Cardiac muscle cell (in vitro differentiated cells and primary cell): ENCODE results near the gene ALPK3. TPM values are rescaled to one million over a fixed set of nuclear protein-coding genes. Genes with fewer than 3 reads are reported as not detected.

ENCODE experiments used
- DNase-seq, 2 donors: peaks; one replicate each; pipeline versions ENCODE4 v3.0.0 to v3.0.0-alpha.2; 2010 to 2017; ENCODE audit warnings: low read depth in 1 of 2, low spot score in 1 of 2
- H3K27ac ChIP-seq: fragments of 200-600 bp; sonication (generic); 2 replicates; pipeline ENCODE4 v1.5.1; 2016
- H3K27me3 ChIP-seq: fragments of 200-600 bp; sonication (generic); 2 replicates; pipeline ENCODE4 v1.6.0; 2016; ENCODE audit warnings: control low read depth
- H3K36me3 ChIP-seq: fragments of 200-600 bp; sonication (generic); 2 replicates; pipeline ENCODE4 v1.5.1; 2016; ENCODE audit warnings: control low read depth
- H3K4me1 ChIP-seq: fragments of 200-600 bp; sonication (generic); 2 replicates; pipeline ENCODE4 v1.8.1; 2017; ENCODE audit warnings: low read depth, mild to moderate bottlenecking, mixed run types
- H3K4me3 ChIP-seq: fragments of 200-600 bp; sonication (generic); 2 replicates; pipeline ENCODE4 v1.5.1; 2016; ENCODE audit warnings: mild to moderate bottlenecking
- H3K9me3 ChIP-seq: fragments of 200-600 bp; sonication (generic); 2 replicates; pipeline ENCODE4 v1.5.1; 2017; ENCODE audit warnings: low read depth, mild to moderate bottlenecking, control low read depth
- CTCF ChIP-seq: IDR thresholded peaks from 2 replicates; pipeline ENCODE4 v1.5.1; 2012; ENCODE audit warnings: low read depth, mild to moderate bottlenecking, low read length
- polyA plus RNA-seq: library from polyadenylated mRNA; unstranded; fragments of >200 nt; fragmentation: Nextera tagmentation; extraction: Ambion mirVana; gene quantifications from 2 replicates; pipeline ENCODE4 v1.2.1, GENCODE V29; 2016
- total RNA-seq: library from RNA; depleted of rRNA; stranded (reverse); fragments of >200 nt; gene quantifications from 2 replicates; pipeline ENCODE4 v1.2.3, GENCODE V29; 2016

Gene ALPK3
- total and polyA plus RNA-seq, 2 experiments from 2014 or later, result 16.6 to 52.1 TPM

- TF ChIP-seq CTCF, result no peak
- DNase-seq, result no peak
- Histone ChIP-seq H3K9me3 (no peaks in the 10 kb centered on the region), H3K36me3 (peaks cover 39% of the 10 kb centered on the region), H3K27ac (no peak overlapping the region), H3K4me1 (peaks cover 27% of the 10 kb centered on the region), H3K27me3 (no peaks in the 10 kb centered on the region), H3K4me3 (no peak overlapping the region)
These were observed 15.4 kb downstream of the ALPK3 start for GRCh38 chr15:84832448-84833040.

- DNase-seq, result peak in 1 of 2 donors; percentile 71
- Histone ChIP-seq H3K36me3 (peaks cover 32% of the 10 kb centered on the region), H3K27me3 (no peaks in the 10 kb centered on the region), H3K27ac (peak overlapping the region; percentile 35), H3K4me1 (peaks cover 37% of the 10 kb centered on the region), H3K4me3 (no peak overlapping the region), H3K9me3 (no peaks in the 10 kb centered on the region)
- no peak for TF ChIP-seq CTCF
These were observed 16.5 kb downstream of the ALPK3 start for GRCh38 chr15:84833447-84834228.

GRCh38 chr15:84834229-84834955 is 17.2 kb downstream of the ALPK3 start:
- no peak for DNase-seq
- no peak for TF ChIP-seq CTCF
- no peak overlapping the region for H3K4me3 ChIP-seq
- peaks cover 26% of the 10 kb centered on the region for H3K36me3 ChIP-seq
- peak overlapping the region; percentile 69 for H3K27ac ChIP-seq
- H3K27me3 ChIP-seq, result no peaks in the 10 kb centered on the region
- no peaks in the 10 kb centered on the region for H3K9me3 ChIP-seq
- peaks cover 45% of the 10 kb centered on the region for H3K4me1 ChIP-seq

GRCh38 chr15:84834969-84835368 is 17.8 kb downstream of the ALPK3 start:
- Histone ChIP-seq H3K9me3 (no peaks in the 10 kb centered on the region), H3K27me3 (no peaks in the 10 kb centered on the region), H3K27ac (peak overlapping the region; percentile 69), H3K4me3 (no peak overlapping the region), H3K4me1 (peaks cover 51% of the 10 kb centered on the region), H3K36me3 (peaks cover 20% of the 10 kb centered on the region)
- TF ChIP-seq CTCF, result no peak
- no peak for DNase-seq

- Histone ChIP-seq H3K27me3 (no peaks in the 10 kb centered on the region), H3K36me3 (peaks cover 18% of the 10 kb centered on the region), H3K4me1 (peaks cover 58% of the 10 kb centered on the region), H3K9me3 (no peaks in the 10 kb centered on the region), H3K27ac (peak overlapping the region; percentile 69), H3K4me3 (no peak overlapping the region)
- TF ChIP-seq CTCF, result no peak
- DNase-seq, result no peak
These were observed 18.6 kb downstream of the ALPK3 start for GRCh38 chr15:84835661-84836337.
